PFSK-1 (cell line): ENCODE measurements around the gene RPL15.

ENCODE experiments used
- FOXP2 ChIP-seq: optimal IDR thresholded peaks from 2 replicates; pipeline ENCODE3; 2011; ENCODE audit warnings: borderline replicate concordance, control low read depth, inconsistent platforms; ENCODE audit not compliant: insufficient read depth; ENCODE audit errors: extremely low read length, extremely low read depth
- POLR2AphosphoS5 ChIP-seq: IDR thresholded peaks from 2 replicates; pipeline ENCODE4 v1.6.1; 2012; ENCODE audit warnings: low read depth, mild to moderate bottlenecking, control low read depth, low read length, moderate library complexity

DNA sequence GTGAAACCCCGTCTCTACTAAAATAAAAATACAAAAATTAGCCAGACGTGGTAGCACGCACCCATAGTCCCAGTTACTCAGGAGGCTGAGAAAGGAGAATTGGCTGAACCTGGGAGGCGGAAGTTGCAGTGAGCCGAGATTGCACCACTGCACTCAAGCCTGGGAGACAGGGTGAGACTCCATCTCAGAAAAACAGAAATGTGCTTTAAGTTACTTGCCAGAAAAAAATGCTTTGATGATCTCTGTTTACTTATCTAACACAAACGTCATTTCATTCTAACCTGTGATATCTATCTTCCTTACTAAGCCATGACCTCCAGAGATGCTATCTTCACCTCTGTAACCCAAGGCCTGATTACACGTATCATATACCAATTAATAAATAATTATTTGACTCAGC is 7.6 kb upstream of the RPL15 start:
- TF ChIP-seq FOXP2 (no peak), POLR2AphosphoS5 (no peak)
